Colonic mucosa (tissue), 4 donors: ENCODE measurements around the gene CPNE5. TPM values are rescaled to one million over a fixed set of nuclear protein-coding genes. Genes with fewer than 3 reads are reported as not detected.

Source experiments
- DNase-seq: peaks from one replicate; pipeline ENCODE4 v3.0.0-alpha.2; 2020
- H3K27ac ChIP-seq: fragments of 200-600 bp; one replicate; pipeline ENCODE4 v1.8.0; 2021
- H3K27me3 ChIP-seq: fragments of 200-600 bp; one replicate; pipeline ENCODE4 v1.8.0; 2021
- H3K36me3 ChIP-seq: fragments of 200-600 bp; one replicate; pipeline ENCODE4 v1.8.0; 2021
- H3K4me1 ChIP-seq: fragments of 200-600 bp; one replicate; pipeline ENCODE4 v1.8.0; 2021; ENCODE audit warnings: mild to moderate bottlenecking
- H3K4me3 ChIP-seq: fragments of 200-600 bp; one replicate; pipeline ENCODE4 v1.8.0; 2021
- H3K9ac ChIP-seq, 2 donors: one replicate each; pipeline ENCODE4 v1.7.0; 2013; ENCODE audit warnings: control low read depth in 2 of 2, low read depth in 2 of 2, low read length in 2 of 2
- H3K9me3 ChIP-seq: fragments of 200-600 bp; one replicate; pipeline ENCODE4 v1.8.0; 2021
- CTCF ChIP-seq: fragments of 200-600 bp; IDR thresholded peaks from one replicate; pipeline ENCODE4 v1.8.0; 2022; ENCODE audit warnings: antibody characterized with exemption, mild to moderate bottlenecking
- intact Hi-C: fragments of 100-400 bp; cut with DNase I; formaldehyde crosslinking; loops from one replicate; pipeline ENCODE4 v1.14.1; 2022
- total RNA-seq, 2 donors: library from RNA; stranded (reverse); fragmentation: NEBNext Ultra II Directional in 1 of 2; extraction: Animal tissue kit (Norgen Biotek cat#: 25700) in 1 of 2; gene quantifications; one replicate each; pipeline ENCODE4 v1.2.1, GENCODE V29; 2021
- donor health status: healthy.
- donor health status: DM: no; HTN: no; CAD: no.
- donor health status: DM: no; HTN: no; CAD: no.

The CPNE5 gene
- total RNA-seq, 2 donors from 2014 or later = 4.6 to 8.0 TPM

DNA sequence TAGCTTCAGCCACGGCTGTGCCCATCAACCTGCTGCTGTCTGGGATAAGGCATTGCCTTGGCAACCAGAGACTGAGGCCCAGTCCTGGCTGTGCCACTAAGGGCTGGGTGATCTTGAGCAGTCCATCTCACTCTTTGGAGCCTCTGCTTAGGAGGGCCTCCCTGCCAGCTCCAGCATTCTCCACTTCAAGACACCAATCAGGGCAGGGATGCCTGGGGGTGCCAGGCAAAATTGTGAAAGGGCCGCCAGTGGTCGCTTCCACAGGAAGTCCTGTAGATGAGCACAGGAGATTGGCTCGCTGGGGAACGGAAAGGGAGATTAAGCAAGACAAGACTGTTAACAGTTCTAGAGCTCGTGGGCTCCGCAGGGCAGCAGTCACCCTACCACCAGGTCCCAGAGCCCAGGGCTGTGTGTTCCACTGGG lies 141.8 kb downstream of the CPNE5 start, which contains the start of gene RAB44:
Gene RAB44, plus strand, starts transcription at position 346 of the 423 bp plus-strand sequence. CDS start 6,410 bp downstream, outside the sequence.
- Histone ChIP-seq H3K4me1 (no peaks in the 10 kb centered on the region), H3K27me3 (no peaks in the 10 kb centered on the region), H3K4me3 (no peak within 1 kb of the TSS), H3K36me3 (no peaks in the 10 kb centered on the region), H3K9ac (no peak within 1 kb of the TSS), H3K27ac (no peak within 1 kb of the TSS), H3K9me3 (no peaks in the 10 kb centered on the region)
- intact Hi-C loops = loop anchor here (10.0 kb wide), 1 partner anchor 283 kb away; no protein-coding TSS in a partner anchor
- no peak for TF ChIP-seq CTCF
- DNase-seq = no peak

DNA sequence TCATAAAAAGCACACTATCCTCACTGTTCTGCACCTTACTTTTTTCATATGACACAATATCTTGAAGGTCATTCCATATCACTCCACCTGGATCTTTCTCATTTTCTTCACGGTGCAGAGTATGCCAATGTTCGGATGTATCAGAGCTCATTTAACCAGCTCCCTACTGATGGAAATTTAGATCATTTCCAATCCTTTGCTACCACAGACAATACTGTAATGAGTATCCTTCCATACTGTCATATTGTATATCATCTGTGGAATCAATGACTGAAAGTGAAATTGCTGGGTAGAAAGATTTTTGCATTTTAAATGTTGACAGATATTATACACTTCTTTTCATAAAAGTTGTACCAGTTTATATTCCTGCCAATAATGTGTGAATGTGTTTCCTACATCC lies 143.8 kb downstream of the CPNE5 start:
- Histone ChIP-seq H3K36me3 (no peaks in the 10 kb centered on the region), H3K4me1 (no peaks in the 10 kb centered on the region), H3K4me3 (no peak overlapping the region), H3K9ac (no peak overlapping the region), H3K27ac (no peak overlapping the region), H3K27me3 (no peaks in the 10 kb centered on the region), H3K9me3 (no peaks in the 10 kb centered on the region)
- DNase-seq = no peak
- TF ChIP-seq CTCF = no peak
- intact Hi-C loops = loop anchor here (10.0 kb wide), 1 partner anchor 281 kb away; no protein-coding TSS in a partner anchor

DNA sequence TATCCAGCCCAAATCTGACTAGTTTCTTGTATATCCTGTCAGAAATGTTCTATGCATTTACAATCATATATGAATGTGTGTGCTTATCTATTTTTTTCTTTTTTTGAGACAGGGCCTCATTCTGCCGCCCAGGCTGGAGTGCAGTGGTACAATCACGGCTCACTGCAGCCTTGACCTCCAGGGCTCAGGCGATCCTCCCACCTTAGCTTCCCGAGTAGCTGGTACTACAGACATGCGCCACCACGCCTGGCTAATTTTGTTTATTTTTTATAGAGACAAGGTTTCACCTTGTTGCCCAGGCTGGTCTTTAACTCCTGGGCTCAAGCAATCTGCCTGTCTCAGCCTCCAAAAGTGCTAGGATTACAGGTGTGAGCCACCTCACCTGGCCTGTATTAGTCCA lies 144.6 kb downstream of the CPNE5 start:
- intact Hi-C loops = loop anchor here (5.0 to 10.0 kb wide), 2 partner anchors 68 to 280 kb away; no protein-coding TSS in a partner anchor
- H3K27ac ChIP-seq = no peak overlapping the region

GRCh38 chr6:36692861-36693702 lies 146.2 kb downstream of the CPNE5 start:
- no peaks in the 10 kb centered on the region for H3K36me3 ChIP-seq
- no peaks in the 10 kb centered on the region for H3K27me3 ChIP-seq
- DNase-seq = no peak
- no peaks in the 10 kb centered on the region for H3K9me3 ChIP-seq
- no peak overlapping the region for H3K27ac ChIP-seq
- intact Hi-C loops = loop anchor here (5.0 to 10.0 kb wide), 2 partner anchors 69 to 278 kb away; no protein-coding TSS in a partner anchor
- H3K4me1 ChIP-seq = no peaks in the 10 kb centered on the region
- H3K4me3 ChIP-seq = no peak overlapping the region
- no peak overlapping the region for H3K9ac ChIP-seq
- TF ChIP-seq CTCF = no peak

More for the DNA sequence above, 144.6 kb downstream of the CPNE5 start:
- Histone ChIP-seq H3K4me1 (no peaks in the 10 kb centered on the region), H3K9ac (no peak overlapping the region), H3K27me3 (no peaks in the 10 kb centered on the region), H3K9me3 (no peaks in the 10 kb centered on the region), H3K4me3 (no peak overlapping the region), H3K36me3 (no peaks in the 10 kb centered on the region)
- no peak for TF ChIP-seq CTCF
- DNase-seq = no peak

GRCh38 chr6:36692220-36692619 lies 147.0 kb downstream of the CPNE5 start:
- no peaks in the 10 kb centered on the region for H3K4me1 ChIP-seq

More at GRCh38 chr6:36692220-36692619, 147.0 kb downstream of the CPNE5 start:
- Histone ChIP-seq H3K4me3 (no peak overlapping the region), H3K27me3 (no peaks in the 10 kb centered on the region), H3K9me3 (no peaks in the 10 kb centered on the region), H3K36me3 (no peaks in the 10 kb centered on the region), H3K27ac (no peak overlapping the region), H3K9ac (no peak overlapping the region)
- no peak for TF ChIP-seq CTCF
- intact Hi-C loops = loop anchor here (5.0 to 10.0 kb wide), 2 partner anchors 70 to 277 kb away; no protein-coding TSS in a partner anchor
- DNase-seq = no peak
